Hepatocyte (in vitro differentiated cells): Measurements from ENCODE around the gene RHOT2. TPM values are rescaled to one million over a fixed set of nuclear protein-coding genes. Genes with fewer than 3 reads are reported as not detected.
A peak's percentile ranks its signal among the peaks of the same experiment; 100 is the strongest.

ENCODE experiments used
- DNase-seq: peaks from one replicate; pipeline ENCODE4 v3.0.0-alpha.2; 2016; ENCODE audit warnings: low spot score
- H2AFZ ChIP-seq: fragments of 200-600 bp; sonication (generic); 2 replicates; pipeline ENCODE4 v1.6.0; 2016; ENCODE audit warnings: antibody characterized with exemption, mild to moderate bottlenecking
- H3K27ac ChIP-seq: fragments of 200-600 bp; sonication (generic); 2 replicates; pipeline ENCODE4 v1.5.1; 2016; ENCODE audit warnings: mild to moderate bottlenecking
- H3K27me3 ChIP-seq: fragments of 200-600 bp; sonication (generic); 2 replicates; pipeline ENCODE4 v1.6.1; 2016
- H3K36me3 ChIP-seq: fragments of 200-600 bp; sonication (generic); replicated peaks from 2 replicates; pipeline ENCODE4 v1.5.1; 2016; ENCODE audit warnings: low read depth; ENCODE audit not compliant: insufficient read depth
- H3K4me1 ChIP-seq: fragments of 200-600 bp; sonication (generic); 2 replicates; pipeline ENCODE4 v1.5.1; 2016; ENCODE audit warnings: mild to moderate bottlenecking, moderate library complexity; ENCODE audit not compliant: insufficient read depth
- H3K4me2 ChIP-seq: fragments of 200-600 bp; sonication (generic); 2 replicates; pipeline ENCODE4 v1.6.0; 2016
- H3K4me3 ChIP-seq: fragments of 200-600 bp; sonication (generic); 2 replicates; pipeline ENCODE4 v1.5.1; 2016; ENCODE audit warnings: mild to moderate bottlenecking
- H3K79me2 ChIP-seq: fragments of 200-600 bp; sonication (generic); 2 replicates; pipeline ENCODE4 v1.6.0; 2017; ENCODE audit warnings: mild to moderate bottlenecking
- H3K9me2 ChIP-seq: fragments of 200-600 bp; sonication (generic); replicated peaks from 2 replicates; pipeline ENCODE4 v1.6.0; 2017; ENCODE audit warnings: mild to moderate bottlenecking; ENCODE audit not compliant: insufficient read depth
- H3K9me3 ChIP-seq: fragments of 200-600 bp; sonication (generic); 2 replicates; pipeline ENCODE4 v1.5.1; 2016; ENCODE audit warnings: low read depth, mild to moderate bottlenecking
- H4K20me1 ChIP-seq: fragments of 200-600 bp; sonication (generic); 2 replicates; pipeline ENCODE4 v1.6.0; 2016; ENCODE audit warnings: mild to moderate bottlenecking; ENCODE audit not compliant: insufficient read depth, poor library complexity, severe bottlenecking
- EZH2 ChIP-seq: fragments of 200-600 bp; sonication (generic); IDR thresholded peaks from 2 replicates; pipeline ENCODE4 v1.6.1; 2016; ENCODE audit warnings: antibody characterized with exemption, mild to moderate bottlenecking, borderline replicate concordance
- EZH2phosphoT487 ChIP-seq: fragments of 200-600 bp; sonication (generic); IDR thresholded peaks from one replicate; pipeline ENCODE4 v1.6.1; 2018; ENCODE audit warnings: antibody characterized with exemption, mild to moderate bottlenecking, low read depth, moderate library complexity; ENCODE audit not compliant: unreplicated experiment, severe bottlenecking
- WGBS: methylation state at CpG from one replicate; pipeline ENCODE4 v1.1.6; 2016; ENCODE audit warnings: low lambda C conversion rate; ENCODE audit errors: missing lambda C conversion rate; 5-methylcytosine and 5-hydroxymethylcytosine counted together
- polyA plus RNA-seq: library from polyadenylated mRNA; unstranded; fragments of >200 nt; fragmentation: Nextera tagmentation; extraction: Ambion mirVana; gene quantifications from 2 replicates; pipeline ENCODE4 v1.2.1, GENCODE V29; 2016
- total RNA-seq: library from RNA; depleted of rRNA; stranded (reverse); fragments of >200 nt; gene quantifications from 2 replicates; pipeline ENCODE4 v1.2.3, GENCODE V29; 2014
- TF ChIP-seq, protein P1 (sequence below): fragments of 200-600 bp; sonication (generic); IDR thresholded peaks from 2 replicates; pipeline ENCODE4 v1.5.1; 2016; ENCODE audit warnings: antibody characterized with exemption, mild to moderate bottlenecking; ENCODE audit not compliant: poor library complexity

Gene RHOT2
- total and polyA plus RNA-seq, 2 experiments from 2014 or later = 63.2 to 158 TPM

DNA sequence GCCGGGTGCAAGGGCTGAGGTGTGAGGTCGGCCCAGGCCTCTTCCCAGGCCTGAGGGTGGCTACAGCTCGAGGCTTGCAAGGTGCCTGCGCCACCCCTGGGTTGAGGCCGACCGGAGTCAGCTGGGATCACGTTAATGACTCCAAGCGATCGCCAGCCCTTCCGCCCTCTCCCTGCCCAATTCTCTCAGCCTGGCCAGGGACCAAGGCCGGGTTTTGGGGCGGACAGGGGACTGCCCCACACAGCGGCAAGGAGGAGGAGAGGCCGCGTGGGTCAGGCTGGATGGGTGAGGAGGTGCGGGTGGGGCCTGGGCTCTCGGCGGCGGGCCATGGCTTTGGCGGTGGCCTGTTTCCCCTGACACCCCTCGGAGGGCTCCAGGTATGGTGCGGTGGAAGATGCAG is 25.4 kb downstream of the RHOT2 start:
- H3K27me3 ChIP-seq = peaks cover 50% of the 10 kb centered on the region
- DNase-seq = no peak
- no peak overlapping the region for H3K4me2 ChIP-seq
- peaks cover 12% of the 10 kb centered on the region for H3K4me1 ChIP-seq
- TF ChIP-seq, protein P1, sequence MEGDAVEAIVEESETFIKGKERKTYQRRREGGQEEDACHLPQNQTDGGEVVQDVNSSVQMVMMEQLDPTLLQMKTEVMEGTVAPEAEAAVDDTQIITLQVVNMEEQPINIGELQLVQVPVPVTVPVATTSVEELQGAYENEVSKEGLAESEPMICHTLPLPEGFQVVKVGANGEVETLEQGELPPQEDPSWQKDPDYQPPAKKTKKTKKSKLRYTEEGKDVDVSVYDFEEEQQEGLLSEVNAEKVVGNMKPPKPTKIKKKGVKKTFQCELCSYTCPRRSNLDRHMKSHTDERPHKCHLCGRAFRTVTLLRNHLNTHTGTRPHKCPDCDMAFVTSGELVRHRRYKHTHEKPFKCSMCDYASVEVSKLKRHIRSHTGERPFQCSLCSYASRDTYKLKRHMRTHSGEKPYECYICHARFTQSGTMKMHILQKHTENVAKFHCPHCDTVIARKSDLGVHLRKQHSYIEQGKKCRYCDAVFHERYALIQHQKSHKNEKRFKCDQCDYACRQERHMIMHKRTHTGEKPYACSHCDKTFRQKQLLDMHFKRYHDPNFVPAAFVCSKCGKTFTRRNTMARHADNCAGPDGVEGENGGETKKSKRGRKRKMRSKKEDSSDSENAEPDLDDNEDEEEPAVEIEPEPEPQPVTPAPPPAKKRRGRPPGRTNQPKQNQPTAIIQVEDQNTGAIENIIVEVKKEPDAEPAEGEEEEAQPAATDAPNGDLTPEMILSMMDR = no peak
- TF ChIP-seq EZH2phosphoT487 (no peak), EZH2 (no peak)
- H4K20me1 ChIP-seq = no peaks in the 10 kb centered on the region
- H3K9me2 ChIP-seq = no peaks in the 10 kb centered on the region
- no peak overlapping the region for H3K4me3 ChIP-seq
- 52% methylated on average over 22 of the region's 22 CpGs for WGBS
- H3K36me3 ChIP-seq = no peaks in the 10 kb centered on the region
- no peak overlapping the region for H2AFZ ChIP-seq
- no peak overlapping the region for H3K27ac ChIP-seq
- H3K79me2 ChIP-seq = peaks cover 16% of the 10 kb centered on the region
- no peaks in the 10 kb centered on the region for H3K9me3 ChIP-seq

DNA sequence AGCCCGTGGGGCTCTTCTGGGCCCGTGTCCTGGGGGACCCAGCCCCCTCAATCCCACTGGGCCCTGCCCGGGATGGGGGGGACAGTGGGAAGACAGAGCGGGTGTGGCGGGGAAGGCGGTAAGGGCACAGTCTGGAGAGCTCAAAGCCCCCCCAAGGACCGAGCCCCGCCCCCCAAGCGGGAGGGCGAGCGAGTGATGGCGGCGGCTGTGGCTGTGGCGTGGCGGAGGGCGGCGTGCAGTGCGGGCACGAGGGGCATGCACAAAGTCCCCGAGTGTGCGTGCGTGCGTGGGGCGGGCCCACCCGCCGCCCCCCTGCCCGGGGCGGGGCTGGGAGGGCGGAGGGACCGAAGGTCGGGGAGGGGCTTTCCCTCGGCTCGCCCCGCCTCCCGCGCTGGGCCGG is 25.8 kb downstream of the RHOT2 start:
- Histone ChIP-seq H3K4me2 (peak overlapping the region; percentile 67), H3K4me3 (no peak overlapping the region), H3K27ac (no peak overlapping the region), H2AFZ (no peak overlapping the region), H3K4me1 (peaks cover 12% of the 10 kb centered on the region), H3K27me3 (peaks cover 54% of the 10 kb centered on the region), H4K20me1 (no peaks in the 10 kb centered on the region), H3K79me2 (peaks cover 13% of the 10 kb centered on the region), H3K9me2 (no peaks in the 10 kb centered on the region), H3K36me3 (no peaks in the 10 kb centered on the region), H3K9me3 (no peaks in the 10 kb centered on the region)
- no peak for DNase-seq
- 18% methylated on average over 2 of the region's 37 CpGs for WGBS
- TF ChIP-seq EZH2 (no peak), EZH2phosphoT487 (peak; percentile 37)
- TF ChIP-seq, protein P1 = no peak

DNA sequence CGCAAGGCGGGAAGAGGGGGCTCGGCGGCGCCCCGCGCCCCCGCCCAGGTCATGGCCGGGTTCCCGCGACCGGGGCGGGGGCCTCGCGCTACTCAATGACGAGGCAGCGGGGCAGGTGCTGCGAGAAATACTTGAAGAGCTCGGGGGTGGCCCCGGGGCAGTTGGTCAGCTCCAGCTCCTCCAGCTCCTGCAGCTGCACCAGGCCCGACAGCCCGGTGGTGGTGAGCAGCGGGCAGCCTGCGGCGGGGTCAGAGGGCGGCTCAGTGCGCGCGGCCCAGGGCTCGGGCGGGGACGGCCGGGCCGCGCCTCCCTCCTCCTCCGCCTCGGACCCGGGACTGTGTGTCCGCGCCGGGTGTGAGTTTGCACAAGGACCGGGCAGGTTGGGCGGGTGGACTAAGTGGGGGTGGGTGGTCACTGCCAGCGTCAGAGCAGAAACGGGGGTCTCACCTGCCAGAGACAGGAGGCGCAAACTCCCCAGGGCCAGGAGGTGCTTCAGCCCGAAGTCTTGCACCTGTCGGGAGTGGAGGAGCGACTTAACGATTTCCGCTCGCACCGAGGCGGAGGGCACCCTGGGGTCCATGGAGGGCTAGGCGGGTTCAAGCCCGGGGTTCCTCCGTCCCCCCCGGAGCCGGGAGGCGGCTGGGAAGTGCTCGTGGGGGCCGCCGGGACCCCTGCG is 26.4 kb downstream of the RHOT2 start:
- H3K79me2 ChIP-seq = peaks cover 8% of the 10 kb centered on the region
- H4K20me1 ChIP-seq = no peaks in the 10 kb centered on the region
- no peaks in the 10 kb centered on the region for H3K9me2 ChIP-seq
- H3K4me3 ChIP-seq = no peak overlapping the region
- WGBS = 7% methylated on average over 33 of the region's 64 CpGs
- no peaks in the 10 kb centered on the region for H3K36me3 ChIP-seq
- no peak for DNase-seq
- H3K4me2 ChIP-seq = peak overlapping the region; percentile 67
- H3K27ac ChIP-seq = no peak overlapping the region
- H3K9me3 ChIP-seq = no peaks in the 10 kb centered on the region
- peaks cover 9% of the 10 kb centered on the region for H3K4me1 ChIP-seq
- TF ChIP-seq, protein P1 = no peak
- TF ChIP-seq EZH2 = peak; percentile 76
- no peak overlapping the region for H2AFZ ChIP-seq
- peaks cover 60% of the 10 kb centered on the region for H3K27me3 ChIP-seq
